ENCODE data around the gene MORF4L1.

- TF ChIP-seq CTCF (IDR thresholded peaks at IDR 0.05; ENCODE audit: low read depth, low read length, poor library complexity, severe bottlenecking) (no peak), EZH2phosphoT487 (IDR thresholded peaks at IDR 0.05; ENCODE audit: borderline replicate concordance, low read length) (no peak)
These were observed 42.8 kb downstream of the MORF4L1 start for GRCh38 chr15:78915341-78916087.
